NCI-H146 treated with DMSO at 0.1 percent for 48 hours (cell line): ENCODE data around the gene C19orf73.
A peak's percentile ranks its signal among the peaks of the same experiment; 100 is the strongest.

Source experiments
- DNase-seq: peaks from one replicate; lab custom pipeline; 2025; ENCODE audit not compliant: unreplicated experiment; lab: John Stamatoyannopoulos, UW

C19orf73 gene, protein sequence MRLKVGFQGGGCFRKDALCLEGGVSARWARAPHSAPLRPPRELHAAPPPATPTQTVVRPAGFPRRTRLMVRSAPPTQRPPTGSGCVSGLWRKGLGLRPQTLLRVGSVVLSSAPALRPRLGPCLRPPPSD

DNA sequence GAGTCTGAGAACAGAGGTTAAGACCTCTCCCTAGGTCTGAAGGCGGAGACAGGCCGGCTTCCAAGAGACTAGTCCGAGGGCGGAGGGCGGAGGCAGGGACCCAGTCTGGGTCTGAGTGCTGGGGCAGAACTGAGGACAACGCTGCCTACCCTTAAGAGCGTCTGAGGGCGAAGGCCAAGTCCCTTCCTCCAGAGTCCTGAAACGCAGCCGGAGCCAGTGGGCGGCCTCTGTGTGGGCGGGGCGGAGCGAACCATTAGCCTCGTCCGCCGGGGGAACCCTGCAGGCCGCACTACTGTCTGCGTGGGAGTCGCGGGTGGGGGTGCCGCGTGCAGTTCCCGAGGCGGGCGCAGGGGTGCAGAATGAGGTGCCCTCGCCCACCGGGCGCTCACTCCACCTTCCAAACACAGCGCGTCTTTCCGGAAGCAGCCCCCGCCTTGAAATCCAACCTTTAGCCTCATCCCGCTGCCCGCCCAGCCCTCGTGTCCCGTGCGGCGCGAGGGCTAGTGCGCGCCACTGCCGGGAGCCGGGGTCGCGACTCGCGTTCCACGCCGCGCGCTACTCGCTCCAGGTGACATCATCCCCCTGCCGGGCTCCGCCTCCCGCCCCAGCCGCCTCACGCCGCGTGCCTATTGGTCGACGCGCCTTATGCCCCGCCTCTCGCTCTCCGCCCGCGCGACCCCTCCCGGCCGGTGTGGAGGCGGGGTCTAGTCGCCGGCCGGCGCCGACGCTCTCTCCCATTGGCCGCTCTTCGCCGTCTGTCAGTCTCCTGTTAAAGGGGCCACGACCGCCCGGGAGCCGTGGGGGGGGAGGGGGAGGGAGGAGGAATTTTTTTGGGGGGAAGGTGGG lies at the start of gene C19orf73:
TSS of gene C19orf73 (minus strand) at position 579 of the 846 bp plus-strand sequence. CDS start at position 458, 121 bp downstream.
- peak; percentile 90 for DNase-seq

DNA sequence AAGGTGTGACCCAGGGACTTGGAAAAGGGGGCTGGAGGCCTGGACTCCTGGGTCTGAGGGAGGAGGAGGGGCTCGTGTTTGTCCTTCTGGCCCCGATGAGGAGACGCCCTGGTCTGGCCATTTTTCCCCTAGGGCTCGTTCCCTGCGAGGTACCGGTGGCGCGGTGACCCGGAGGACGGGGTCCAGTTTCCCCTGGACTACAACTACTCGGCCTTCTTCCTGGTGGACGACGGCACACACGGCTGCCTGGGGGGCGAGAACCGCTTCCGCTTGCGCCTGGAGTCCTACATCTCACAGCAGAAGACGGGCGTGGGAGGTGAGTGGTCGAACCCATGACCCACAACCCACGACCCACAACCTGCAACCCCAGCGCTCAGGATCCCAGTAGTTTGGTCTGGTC lies 49.5 kb upstream of the C19orf73 start:
- no peak for DNase-seq

DNA sequence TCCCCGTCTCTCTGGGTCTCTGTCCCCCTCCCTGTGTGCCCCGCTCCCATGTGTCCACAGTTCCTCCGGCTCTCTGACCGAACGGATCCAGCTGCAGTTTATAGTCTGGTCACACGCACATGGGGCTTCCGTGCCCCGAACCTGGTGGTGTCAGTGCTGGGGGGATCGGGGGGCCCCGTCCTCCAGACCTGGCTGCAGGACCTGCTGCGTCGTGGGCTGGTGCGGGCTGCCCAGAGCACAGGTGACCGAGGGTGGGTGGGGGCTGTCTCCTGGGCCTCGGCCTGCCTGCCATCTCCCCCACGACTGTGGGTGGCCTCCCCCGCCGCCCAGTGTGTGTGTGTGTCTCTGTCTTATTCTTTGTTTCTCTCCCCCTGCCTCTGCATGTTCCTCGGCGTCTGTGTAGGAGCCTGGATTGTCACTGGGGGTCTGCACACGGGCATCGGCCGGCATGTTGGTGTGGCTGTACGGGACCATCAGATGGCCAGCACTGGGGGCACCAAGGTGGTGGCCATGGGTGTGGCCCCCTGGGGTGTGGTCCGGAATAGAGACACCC lies 49.0 kb upstream of the C19orf73 start:
- no peak for DNase-seq

DNA sequence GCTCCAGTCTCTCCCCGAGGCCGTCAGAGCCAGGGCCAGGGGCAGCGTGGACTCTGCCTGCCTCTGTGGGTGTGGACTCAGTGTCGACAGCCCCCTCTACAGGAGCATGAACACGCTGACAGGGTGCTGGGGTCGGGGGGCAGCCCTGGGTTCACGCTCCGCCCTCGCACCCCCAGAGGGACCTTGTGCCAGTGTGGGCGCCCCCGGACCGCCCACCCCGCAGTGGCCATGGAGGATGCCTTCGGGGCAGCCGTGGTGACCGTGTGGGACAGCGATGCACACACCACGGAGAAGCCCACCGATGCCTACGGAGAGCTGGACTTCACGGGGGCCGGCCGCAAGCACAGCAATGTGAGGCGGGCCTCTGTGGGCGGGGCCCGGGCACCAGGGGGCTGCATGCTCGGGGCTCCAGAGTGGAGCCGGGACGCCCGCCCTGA lies 46.9 kb upstream of the C19orf73 start:
- no peak for DNase-seq

DNA sequence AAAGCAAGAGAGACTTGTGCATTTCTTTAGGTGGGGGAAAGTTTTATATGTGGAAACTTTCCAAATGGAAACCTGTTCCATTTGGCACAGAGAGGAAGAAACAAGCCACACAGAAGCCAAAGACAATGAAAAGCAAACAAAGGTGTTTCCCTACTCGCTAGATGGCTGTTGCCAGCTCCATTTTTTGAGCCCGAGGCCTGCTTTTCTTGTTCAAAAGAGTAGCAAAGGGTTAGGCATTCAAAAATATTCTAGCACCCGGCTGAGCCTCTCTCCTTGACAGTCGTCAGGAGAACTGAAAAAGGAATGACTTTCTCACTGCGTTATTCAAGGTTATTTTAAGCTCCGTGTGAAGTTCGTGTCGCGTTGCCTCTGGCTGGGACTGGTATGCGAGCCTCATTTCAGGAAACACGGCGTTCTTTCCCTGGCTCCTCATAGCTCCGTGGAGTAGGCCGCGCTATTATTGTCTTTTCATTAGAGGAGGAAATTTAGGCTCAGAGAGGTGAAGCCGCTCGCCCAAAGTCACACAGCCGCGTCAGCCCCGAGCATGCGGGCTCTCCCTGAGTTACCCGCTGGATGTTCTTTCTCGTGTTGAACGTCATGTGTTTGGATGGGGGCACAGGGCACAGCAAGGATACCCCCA lies 46.3 kb upstream of the C19orf73 start:
- no peak for DNase-seq

DNA sequence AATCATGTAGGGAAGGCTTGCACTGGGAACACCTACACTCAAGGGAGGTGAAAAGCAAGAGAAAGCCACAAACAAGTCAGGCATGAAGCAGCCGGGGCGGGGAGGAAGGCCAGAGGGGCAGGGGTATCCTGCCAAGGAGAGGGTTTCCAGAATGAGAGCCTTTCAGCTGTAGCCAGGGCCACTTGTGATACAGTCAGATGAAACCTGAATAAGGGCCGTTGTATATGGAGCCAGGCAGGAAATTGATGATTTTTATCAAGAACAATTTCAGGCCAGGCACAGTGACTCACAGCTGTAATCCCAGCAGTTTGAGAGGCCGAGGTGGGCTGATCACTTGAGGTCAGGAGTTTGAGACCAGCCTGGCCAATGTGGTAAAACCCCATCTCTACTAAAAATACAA lies 43.0 kb upstream of the C19orf73 start:
- DNase-seq, result no peak

DNA sequence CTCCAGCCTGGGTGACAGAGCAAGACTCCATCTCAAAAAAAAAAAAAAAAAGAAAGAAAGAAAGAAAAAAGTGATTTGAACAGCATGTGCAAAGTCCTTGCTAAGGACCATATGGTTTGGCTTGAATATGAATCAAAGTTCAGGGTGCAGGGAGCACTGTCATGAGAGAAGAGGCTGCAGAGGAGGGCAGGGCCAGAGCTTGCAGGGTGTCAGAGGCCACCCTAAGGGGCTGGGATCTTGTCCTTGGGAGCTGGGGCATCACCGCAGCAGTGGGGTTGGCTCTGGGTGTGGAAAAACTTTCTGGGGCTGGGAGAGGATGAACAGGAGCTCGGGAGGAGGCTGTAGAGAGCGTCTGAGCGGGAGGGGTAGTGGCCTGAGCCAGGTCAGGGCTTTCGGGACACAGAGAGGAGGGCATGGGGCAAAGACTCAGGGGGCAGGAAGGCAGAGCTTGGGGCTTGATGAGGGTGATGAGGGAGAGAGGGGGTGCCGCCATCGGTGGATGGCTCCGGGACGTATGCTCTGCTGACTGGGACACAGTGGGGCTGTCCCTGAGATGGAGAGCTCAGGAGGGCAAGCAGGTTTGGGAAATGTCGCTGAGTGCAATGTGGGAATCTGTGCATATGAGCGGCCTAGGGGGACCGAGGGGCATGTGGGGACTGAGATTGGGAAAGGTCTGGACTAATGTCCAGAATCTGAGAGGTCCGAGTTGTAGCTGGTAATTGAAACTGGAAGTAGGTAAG lies 41.7 kb upstream of the C19orf73 start:
- DNase-seq, result no peak

DNA sequence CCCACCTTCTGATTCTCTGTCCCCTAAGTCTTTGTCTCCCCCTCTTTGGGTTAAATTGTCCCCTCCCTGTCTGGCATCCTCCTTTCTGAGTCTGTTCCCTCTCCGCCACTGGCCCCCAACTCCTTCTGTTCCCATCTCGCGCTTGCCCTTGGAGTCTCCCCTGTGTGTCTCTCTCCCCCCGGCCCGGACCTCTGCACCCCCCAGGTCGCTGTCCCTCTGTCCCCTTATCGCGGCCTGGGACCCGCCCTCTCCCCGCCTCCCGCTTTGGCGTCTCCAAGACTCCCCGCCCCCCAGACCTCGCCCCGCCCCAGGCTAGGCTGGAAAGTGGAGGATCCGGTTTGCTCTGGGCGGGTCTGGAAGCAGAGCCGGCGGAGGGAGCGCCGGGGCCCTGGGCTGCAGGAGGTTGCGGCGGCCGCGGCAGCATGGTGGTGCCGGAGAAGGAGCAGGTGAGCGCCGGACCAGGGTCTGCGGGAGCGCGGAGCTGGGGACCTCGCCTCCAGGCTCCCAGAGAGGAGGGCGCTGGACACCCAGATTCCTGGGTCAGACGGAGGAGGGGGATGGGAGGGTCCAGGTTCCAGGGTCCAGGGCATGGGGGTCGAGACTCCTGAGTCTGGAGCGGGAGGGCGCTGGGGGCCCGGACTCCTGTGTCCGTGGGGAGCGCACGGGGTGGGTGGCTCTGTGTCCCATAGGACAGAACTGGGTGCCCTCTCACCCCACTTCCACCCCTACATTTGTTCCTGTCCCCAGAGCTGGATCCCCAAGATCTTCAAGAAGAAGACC lies 38.7 kb upstream of the C19orf73 start, which contains the start of gene TRPM4:
TSS of gene TRPM4 (plus strand) at position 348 of the 780 bp plus-strand sequence. CDS start at position 423, 75 bp downstream.
- peak; percentile 45 for DNase-seq

DNA sequence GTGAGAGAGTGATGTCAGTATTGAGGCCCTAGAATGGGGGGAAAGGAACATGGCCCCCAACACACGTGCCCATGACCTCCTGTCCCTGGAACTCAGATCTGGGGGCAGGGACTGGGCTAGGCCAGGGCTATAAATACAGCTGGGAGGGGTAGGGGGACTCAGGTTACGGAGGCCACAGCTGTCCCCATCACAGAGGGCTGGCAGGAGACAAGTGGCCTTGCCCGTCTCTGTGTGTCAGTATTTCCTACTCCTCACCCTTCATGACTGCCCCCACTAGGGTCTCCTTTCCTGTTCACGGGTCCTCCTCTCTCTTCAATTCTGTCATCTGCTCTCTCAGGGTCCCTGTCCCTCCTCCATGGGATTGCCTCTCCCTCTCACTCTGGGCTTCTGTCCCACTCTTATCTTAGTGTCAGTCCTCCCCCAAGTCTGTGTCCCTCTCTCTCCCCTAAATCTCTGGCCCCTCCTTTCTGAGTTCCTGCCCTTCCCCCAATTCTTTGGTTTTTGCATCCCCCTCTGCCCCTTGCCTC lies 36.9 kb upstream of the C19orf73 start:
- no peak for DNase-seq

DNA sequence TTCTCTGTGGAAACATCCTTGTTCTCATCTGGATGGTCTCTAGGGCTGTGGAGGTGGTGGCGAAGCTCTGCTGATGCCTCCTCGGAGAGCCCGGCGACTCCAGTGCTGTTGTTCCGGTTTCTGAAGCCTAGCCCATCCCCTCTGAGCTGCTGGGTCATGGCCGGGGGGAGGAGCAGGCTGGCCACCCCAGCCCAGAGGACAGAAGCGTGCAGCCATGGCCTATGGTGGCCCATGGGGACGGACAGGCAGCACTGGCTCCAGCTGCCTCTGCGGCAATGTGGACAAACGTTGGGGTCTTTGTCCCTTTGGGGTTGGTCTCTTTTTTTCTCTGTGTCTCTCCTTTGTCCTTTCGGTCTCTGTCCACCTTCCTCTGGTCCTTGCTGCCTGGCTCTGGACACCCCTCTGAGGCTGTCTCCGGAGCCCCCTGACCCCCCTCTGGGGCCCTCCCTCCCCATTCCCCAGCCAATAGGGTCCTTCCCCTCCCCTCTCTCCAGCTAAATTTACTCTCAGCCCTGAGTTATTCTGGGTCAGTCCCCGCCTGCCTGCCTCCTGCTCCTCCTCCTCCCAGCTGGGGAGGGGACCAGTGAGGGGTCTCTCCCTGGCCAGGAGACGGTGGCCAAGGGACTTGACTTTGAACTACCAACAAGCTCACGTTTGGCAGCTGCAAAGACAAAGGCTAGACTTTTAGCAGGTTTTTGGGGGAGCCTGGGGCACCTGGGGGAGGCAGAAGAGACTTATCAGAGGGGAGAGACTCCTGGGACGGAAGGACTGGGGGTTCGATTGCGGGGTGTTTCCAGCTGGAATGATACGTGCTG lies 36.3 kb upstream of the C19orf73 start, which contains the start of gene HRC:
TSS of gene HRC (minus strand) at position 392 of the 815 bp plus-strand sequence. CDS start at position 233, 159 bp downstream.
- no peak for DNase-seq

DNA sequence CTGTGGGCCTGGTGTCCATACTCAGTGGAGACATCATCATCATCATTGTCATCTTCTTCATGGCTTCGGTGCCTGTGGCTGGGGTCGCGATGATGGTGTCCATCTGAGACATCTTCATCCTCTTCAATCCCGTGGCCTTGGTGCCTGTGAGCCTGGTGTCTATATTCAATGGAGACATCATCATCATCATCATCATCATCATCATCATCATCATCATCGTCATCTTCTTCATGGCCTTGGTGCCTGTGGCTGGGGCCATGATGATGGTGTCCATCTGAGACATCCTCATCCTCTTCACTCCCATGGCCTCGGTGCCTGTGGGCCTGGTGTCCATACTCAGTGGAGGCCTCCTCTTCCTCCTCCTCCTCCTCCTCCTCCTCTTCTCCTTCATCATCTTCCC lies 35.3 kb upstream of the C19orf73 start:
- DNase-seq, result no peak

DNA sequence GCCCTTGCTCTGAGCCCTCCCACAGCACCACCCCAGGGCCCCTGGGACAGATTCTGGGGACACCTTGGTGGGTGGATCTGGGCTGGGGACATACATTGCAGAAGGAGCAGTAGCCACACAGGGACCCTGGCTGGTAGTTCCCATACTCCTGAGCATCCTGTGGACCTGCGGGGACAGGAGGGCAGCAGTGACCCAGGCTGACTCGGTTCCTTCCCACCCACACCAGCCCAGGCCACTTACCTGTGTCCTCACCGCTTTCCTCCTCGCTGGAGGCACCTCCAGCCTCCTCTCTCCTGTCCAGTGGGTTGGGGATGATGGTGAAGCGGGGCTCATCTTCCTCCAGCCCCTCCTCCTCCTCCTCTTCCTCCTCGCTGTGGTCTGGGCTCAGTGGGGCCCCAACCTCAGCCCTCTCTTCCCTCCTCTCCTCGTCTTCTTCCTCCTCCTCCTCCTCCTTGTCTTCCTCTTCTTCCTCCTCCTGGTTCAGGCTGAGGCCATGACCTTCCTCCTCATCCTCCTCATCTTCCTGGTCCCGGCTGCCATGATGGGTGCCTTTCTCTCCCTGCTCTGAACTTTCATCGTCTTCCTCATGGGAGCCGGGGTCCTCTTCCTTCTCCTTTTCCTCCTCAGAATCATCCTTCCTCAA lies 34.3 kb upstream of the C19orf73 start:
- no peak for DNase-seq

DNA sequence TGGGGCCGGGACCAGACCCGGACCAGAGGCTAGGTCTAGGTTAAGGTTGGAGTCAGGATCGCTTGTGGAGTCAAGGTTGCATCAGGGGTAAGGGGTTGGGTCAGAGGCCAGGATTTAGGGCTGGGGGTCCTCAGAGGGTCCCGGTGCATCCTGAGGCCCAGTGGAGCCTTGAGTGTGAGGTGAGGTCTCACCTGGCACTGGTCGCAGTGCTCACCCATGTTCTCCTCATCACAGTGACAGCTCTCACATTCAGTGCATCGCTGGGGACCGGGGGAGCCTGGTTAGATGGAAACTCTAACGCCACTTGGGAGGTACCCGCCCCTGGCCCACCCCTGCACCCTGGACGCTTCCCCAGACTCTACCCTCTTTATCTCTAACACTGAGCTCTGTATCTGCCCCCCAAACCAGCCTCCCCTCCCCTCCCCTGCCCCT lies 33.2 kb upstream of the C19orf73 start:
- no peak for DNase-seq

DNA sequence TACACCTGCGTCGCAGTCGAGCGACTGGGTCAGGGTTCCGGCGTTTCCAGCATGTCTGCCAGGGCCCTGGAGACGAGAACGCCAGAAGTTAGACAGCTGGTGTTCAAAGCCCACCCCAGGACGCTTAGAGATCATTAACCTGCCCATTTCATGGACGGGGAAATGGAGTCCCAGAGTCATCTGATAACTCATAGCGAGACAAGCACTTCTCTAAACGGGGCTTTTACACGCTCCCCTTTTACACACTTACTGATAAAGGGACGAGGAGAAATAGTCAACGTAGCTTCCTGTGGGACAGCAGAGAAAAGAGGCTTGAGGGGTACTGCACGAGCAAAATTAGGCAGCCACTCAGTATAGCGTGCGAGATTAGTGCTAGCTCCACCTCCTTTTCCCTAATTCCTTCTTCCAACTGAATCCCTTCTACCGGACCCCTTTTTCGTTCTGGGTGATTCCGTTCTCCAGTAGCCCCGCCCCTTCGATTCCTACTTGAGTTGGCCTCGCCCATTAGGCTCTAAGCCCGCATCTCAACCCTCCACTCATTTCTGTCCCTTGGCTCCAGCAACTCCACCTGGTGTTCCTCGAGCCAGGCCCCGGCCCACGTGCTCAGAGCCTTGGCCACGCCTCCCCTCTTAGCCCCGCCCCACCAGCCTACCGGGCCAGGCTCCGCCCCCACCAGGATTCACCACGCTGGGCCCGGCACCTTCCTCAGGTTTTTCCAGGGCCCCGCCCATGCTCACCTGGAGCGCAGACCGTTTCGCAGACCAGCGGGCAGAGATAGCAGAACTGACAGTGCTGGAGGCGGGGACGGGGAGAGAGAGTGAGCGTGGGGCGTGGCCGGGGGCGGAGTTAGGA lies 32.5 kb upstream of the C19orf73 start:
- peak; percentile 58 for DNase-seq

DNA sequence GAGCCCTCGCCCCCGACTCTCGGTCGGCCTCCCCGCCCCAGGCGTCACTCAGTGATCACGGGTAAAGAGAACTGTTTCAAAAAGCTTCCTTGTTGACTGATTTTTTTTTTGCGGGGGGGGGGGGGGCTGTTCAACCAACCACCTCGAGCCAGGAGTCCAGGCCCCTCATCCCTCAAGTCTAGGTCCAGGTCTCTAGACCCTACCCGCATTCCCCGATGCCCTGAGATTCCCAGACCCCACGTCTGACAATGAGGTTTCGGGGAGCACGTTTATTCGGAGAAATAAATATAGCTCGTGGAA lies 32.0 kb upstream of the C19orf73 start:
- DNase-seq, result no peak

DNA sequence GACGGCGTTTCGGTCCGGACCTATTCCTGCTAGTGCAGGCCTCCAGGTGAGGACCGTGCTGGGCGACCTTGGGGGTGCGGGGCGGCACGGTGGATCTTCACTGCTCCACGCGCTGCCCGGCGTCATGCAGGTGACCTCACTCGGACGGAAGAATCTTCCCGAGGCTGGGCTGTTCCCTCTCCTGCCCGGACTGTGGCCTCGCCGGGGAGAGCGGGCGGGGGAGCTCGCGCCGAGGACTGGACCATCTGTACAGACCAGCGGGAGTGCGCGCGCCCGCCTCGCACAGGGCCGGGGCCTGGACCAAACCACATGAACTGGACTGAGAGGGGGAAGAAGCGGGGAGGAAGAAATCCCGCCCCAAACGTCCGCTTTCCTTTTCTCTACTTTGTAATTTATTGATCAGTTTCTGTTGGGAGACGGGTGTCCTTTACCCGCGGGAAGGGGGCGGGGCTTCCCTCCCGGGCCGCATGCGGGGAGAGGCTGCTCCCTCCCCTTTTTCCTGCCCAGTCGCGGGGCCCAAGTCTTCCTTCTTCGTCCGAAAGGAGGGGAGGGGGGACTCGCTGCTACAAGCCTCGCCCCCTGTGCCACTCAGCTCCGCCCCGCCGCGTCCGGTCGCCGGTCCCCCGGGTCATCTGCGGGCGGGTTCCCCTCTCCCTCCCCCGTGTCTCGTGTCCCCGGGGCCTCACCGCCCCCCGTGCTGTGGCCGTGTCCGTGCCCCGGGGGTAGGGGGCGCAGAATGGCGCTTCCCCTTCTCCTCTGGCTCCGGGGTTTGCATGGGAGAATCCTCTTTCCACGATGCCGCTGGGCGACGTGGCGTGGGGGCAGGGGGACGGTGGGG lies 31.4 kb upstream of the C19orf73 start:
- DNase-seq, result peak; percentile 92

DNA sequence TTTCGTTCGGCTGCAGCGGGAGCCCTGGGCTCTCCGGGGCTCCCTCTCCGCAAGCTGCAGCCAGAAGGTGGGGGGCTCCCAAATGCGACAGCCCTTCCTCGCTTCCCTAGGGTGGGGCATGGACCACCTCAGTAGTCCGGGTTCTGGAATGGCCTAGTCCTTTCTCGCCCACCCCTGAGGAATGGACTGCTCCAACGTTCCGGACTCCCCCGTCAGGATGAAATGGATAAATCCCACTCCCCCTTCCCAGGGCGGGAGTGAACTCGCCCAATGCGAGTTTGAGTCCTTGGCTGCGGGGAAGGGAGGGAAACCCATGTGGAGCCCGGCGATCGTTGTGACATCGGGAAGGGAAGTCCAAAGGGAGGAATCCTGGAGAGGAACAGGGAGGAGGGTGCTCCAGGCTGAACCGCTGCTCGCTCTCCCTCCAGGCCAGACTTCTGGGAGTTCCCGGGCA lies 30.7 kb upstream of the C19orf73 start:
- DNase-seq, result peak; percentile 46
